HCT116 (cell line): ENCODE data around the gene CDH5.

ENCODE experiments used
- ATF3 ChIP-seq: IDR thresholded peaks from 2 replicates; pipeline ENCODE4 v1.6.1; 2012
- CTCF ChIP-seq, 3 experiments: fragments of 200-600 bp in 1 of 3; sonication (generic) in 1 of 3; IDR thresholded peaks in 2 of 3; conservative IDR thresholded peaks in 1 of 3; 2 replicates each; pipeline ENCODE4 v1.5.1; 2012 to 2017; ENCODE audit warnings: low read depth in 2 of 3, low read length in 2 of 3, antibody characterized with exemption in 1 of 3, borderline replicate concordance in 1 of 3, control low read depth in 1 of 3, mild to moderate bottlenecking in 1 of 3, mixed read lengths in 1 of 3, mixed run types in 1 of 3, moderate library complexity in 1 of 3; ENCODE audit not compliant: insufficient read depth in 1 of 3
- EZH2 ChIP-seq: fragments of 200-600 bp; sonication (generic); IDR thresholded peaks from 2 replicates; pipeline ENCODE4 v1.6.1; 2017; ENCODE audit warnings: antibody characterized with exemption, mixed run types
- POLR2A ChIP-seq: IDR thresholded peaks from 2 replicates; pipeline ENCODE4 v1.7.0; 2011; ENCODE audit warnings: borderline replicate concordance; ENCODE audit not compliant: insufficient read depth, insufficient read length; ENCODE audit errors: extremely low read depth
- POLR2AphosphoS5 ChIP-seq: IDR thresholded peaks from 2 replicates; pipeline ENCODE4 v1.6.1; 2011; ENCODE audit warnings: mild to moderate bottlenecking, low read depth, low read length, moderate library complexity
- RAD21 ChIP-seq: IDR thresholded peaks from 2 replicates; pipeline ENCODE4 v1.6.1; 2012; ENCODE audit warnings: low read depth, mild to moderate bottlenecking
- REST ChIP-seq: IDR thresholded peaks from 2 replicates; pipeline ENCODE4 v1.6.1; 2012; ENCODE audit warnings: low read depth
- SIN3A ChIP-seq: IDR thresholded peaks from 2 replicates; pipeline ENCODE4 v1.6.1; 2012; ENCODE audit warnings: low read depth
- SRF ChIP-seq: IDR thresholded peaks from 2 replicates; pipeline ENCODE4 v1.6.1; 2012; ENCODE audit warnings: low read depth

- no peak for TF ChIP-seq POLR2A
- no peak for TF ChIP-seq CTCF (IDR thresholded peaks at IDR 0.05 in 2 of 3, conservative IDR thresholded peaks at IDR 0.05 in 1 of 3; ENCODE audit: borderline replicate concordance in 1 of 3, insufficient read depth in 1 of 3, low read depth in 2 of 3, low read length in 2 of 3)
- no peak for TF ChIP-seq SIN3A
- no peak for TF ChIP-seq POLR2AphosphoS5
- TF ChIP-seq REST = no peak
- TF ChIP-seq RAD21 = no peak
- TF ChIP-seq ATF3 = no peak
- TF ChIP-seq EZH2 = no peak
- TF ChIP-seq SRF = no peak
These were observed 85.1 kb downstream of the CDH5 start for GRCh38 chr16:66451548-66451947.
